Ectodermal cell (in vitro differentiated cells): ENCODE data around the gene RNASE11.
"Not testable (repeated sequence)": the region's sequence is repeated elsewhere in the genome, so short reads cannot be mapped to it uniquely, and the experiment has no call there.

Experiments
- H3K27ac ChIP-seq: 2 replicates; pipeline ENCODE4 v1.7.0; 2013; ENCODE audit warnings: mild to moderate bottlenecking, low read depth, low read length; ENCODE audit not compliant: insufficient read depth, poor library complexity, severe bottlenecking
- H3K27me3 ChIP-seq: 2 replicates; pipeline ENCODE4 v1.7.0; 2013; ENCODE audit warnings: mild to moderate bottlenecking, low read length; ENCODE audit not compliant: insufficient read depth, control insufficient read depth, poor library complexity, severe bottlenecking
- H3K36me3 ChIP-seq: one replicate; pipeline ENCODE4 v1.7.0; 2013; ENCODE audit warnings: low read length; ENCODE audit not compliant: control insufficient read depth, insufficient read depth
- H3K4me1 ChIP-seq: one replicate; pipeline ENCODE4 v1.7.0; 2013; ENCODE audit warnings: low read length; ENCODE audit not compliant: control insufficient read depth, insufficient read depth
- H3K4me3 ChIP-seq: 2 replicates; pipeline ENCODE4 v1.7.0; 2013; ENCODE audit warnings: low read depth, low read length, control low read depth; ENCODE audit not compliant: insufficient read depth
- H3K9me3 ChIP-seq: 2 replicates; pipeline ENCODE4 v1.7.0; 2013; ENCODE audit warnings: mild to moderate bottlenecking, low read length, moderate library complexity; ENCODE audit not compliant: control insufficient read depth
- WGBS, 2 experiments: methylation state at CpG; one replicate each; pipeline ENCODE4 v1.1.7; 2013; ENCODE audit warnings: missing lambda C conversion rate in 2 of 2; 5-methylcytosine and 5-hydroxymethylcytosine counted together

Gene RNASE11

DNA sequence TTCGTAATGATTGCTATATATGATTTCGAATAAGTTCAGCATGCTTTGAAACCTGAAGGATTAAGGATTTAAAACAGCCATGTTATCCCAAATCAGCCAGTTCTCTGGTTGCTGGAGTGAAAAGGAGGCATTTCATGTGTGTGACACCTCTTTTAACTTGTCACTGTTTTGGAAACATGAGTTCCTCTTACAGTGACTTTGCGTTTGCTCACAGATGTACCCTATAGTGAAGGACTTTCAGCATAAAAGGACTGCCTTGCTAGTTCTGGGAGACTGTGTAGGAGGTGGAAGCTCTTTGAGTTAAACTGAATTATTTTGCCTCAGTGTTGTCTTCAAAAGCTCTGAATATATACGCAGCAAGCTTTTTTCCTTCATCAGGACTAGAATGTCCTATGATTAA, 7.6 kb downstream of the RNASE11 start:
- Histone ChIP-seq H3K4me1 (peaks cover 22% of the 10 kb centered on the region), H3K9me3 (no peaks in the 10 kb centered on the region), H3K36me3 (no peaks in the 10 kb centered on the region), H3K4me3 (no peak overlapping the region), H3K27ac (no peak overlapping the region), H3K27me3 (no peaks in the 10 kb centered on the region)
- WGBS, 2 experiments = 80 to 90% methylated on average over 4 of the region's 4 CpGs

DNA sequence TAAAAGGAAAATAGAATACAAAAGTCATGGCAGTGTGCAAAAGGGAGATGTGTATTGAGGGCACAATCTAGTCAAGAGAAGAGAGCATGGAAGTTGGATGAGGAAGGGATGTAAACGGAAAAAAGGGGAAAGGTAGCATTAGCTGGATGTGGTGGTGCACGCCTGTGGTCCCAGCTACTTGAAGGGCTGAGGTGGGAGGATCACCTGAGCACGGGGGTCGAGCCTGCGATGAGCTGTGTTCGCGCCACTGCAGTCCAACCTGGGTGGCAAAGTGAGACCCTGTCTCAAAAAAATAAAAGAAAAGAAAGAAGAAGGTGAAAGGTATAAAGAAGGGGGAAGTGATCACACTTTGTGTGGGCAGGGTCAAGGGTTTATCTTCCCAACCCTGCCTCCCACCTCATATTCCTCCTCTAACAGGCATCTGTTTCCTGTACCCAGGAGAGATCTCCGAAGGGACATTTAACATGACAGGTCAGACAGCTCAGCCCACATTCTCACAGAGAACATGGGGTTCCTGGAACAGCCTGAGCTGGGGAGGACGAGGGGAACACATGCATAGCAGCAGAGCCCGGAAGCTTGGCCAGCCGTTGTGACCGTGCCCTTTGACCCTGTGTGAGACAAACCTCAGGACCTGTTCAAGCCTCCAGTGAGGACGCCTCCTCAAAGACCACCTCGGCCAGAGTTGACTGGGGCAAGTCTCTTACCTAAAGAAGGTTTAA, 8.9 kb downstream of the RNASE11 start:
- H3K27ac ChIP-seq = no peak overlapping the region
- H3K4me3 ChIP-seq = no peak overlapping the region
- H3K9me3 ChIP-seq = no peaks in the 10 kb centered on the region
- peaks cover 22% of the 10 kb centered on the region for H3K4me1 ChIP-seq
- no peaks in the 10 kb centered on the region for H3K27me3 ChIP-seq
- 83 to 84% methylated on average over 14 of the region's 14 CpGs for WGBS, 2 experiments
- no peaks in the 10 kb centered on the region for H3K36me3 ChIP-seq

DNA sequence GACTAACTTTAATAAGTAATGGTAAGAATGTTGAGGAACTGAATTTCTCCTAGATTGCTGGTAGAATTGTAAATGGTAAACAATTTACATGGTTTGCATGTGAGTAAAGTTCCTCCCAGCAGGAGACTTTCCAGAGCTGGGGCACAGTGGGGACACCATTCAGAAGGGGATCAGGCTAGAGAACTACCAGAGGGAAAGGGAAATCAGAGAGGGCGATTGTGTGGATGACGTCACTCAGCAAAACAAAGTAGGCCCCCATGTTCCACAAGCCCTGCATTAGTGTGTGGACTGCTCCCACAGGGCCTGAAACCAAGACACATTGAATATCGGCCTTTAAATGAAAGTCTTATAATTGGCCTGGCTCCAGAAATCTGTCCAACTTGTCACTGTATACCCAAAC, 9.5 kb downstream of the RNASE11 start:
- Histone ChIP-seq H3K27me3 (no peaks in the 10 kb centered on the region), H3K27ac (no peak overlapping the region), H3K36me3 (no peaks in the 10 kb centered on the region), H3K4me3 (no peak overlapping the region), H3K9me3 (no peaks in the 10 kb centered on the region), H3K4me1 (peaks cover 22% of the 10 kb centered on the region)
- 5 to 7% methylated on average over 3 of the region's 3 CpGs for WGBS, 2 experiments

DNA sequence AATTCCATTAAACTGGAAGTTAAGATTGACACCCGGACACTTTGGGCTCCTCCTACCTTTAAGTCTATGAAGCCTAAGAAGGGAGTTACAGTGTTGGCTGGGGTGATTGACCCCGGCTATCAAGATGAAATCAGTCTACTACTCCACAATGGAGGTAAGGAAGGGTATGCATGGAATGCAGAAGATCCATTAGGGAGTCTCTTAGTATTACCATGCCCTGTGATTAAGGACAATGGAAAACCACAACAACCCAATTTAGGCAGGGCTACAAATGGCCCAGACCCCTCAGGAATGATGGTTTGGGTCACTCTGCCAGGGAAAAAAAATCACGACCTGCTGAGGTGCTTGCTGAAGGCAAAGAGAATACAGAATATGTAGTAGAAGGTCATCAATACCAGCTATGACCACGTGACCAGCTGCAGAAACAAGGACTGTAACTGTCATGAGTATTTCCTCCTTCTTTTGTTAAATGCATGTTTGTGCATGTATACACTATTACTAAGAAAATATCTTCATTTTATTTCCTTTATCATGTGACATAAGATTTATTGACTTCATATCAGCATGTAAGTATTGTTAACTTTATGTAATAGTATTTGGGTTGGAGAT, 15.3 kb downstream of the RNASE11 start:
- not testable (repeated sequence) for H3K4me1 ChIP-seq, H3K27ac ChIP-seq, H3K27me3 ChIP-seq, H3K4me3 ChIP-seq, H3K36me3 ChIP-seq, H3K9me3 ChIP-seq
- 83 to 86% methylated on average over 4 of the region's 4 CpGs for WGBS, 2 experiments

DNA sequence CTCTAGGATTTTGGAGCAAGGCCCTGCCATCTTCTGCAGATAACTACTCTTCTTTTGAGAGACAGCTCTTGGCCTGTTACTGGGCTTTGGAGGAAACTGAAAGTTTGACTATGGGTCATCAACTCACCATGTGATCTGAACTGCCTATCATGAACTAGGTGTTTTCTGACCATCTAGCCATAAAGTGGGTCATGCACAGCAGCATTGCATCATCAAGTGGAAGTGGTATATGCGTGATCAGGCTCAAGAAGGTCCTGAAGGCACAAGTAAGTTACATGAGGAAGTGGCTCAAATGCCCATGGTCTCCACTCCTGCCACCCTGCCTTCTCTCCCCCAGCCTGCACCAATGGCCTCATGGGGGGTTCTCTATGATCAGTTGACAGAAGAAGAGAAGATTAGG, 17.1 kb downstream of the RNASE11 start:
- 90 to 97% methylated on average over 1 of the region's 1 CpG for WGBS, 2 experiments
- not testable (repeated sequence) for H3K4me1 ChIP-seq, H3K4me3 ChIP-seq, H3K9me3 ChIP-seq, H3K27ac ChIP-seq, H3K27me3 ChIP-seq, H3K36me3 ChIP-seq

DNA sequence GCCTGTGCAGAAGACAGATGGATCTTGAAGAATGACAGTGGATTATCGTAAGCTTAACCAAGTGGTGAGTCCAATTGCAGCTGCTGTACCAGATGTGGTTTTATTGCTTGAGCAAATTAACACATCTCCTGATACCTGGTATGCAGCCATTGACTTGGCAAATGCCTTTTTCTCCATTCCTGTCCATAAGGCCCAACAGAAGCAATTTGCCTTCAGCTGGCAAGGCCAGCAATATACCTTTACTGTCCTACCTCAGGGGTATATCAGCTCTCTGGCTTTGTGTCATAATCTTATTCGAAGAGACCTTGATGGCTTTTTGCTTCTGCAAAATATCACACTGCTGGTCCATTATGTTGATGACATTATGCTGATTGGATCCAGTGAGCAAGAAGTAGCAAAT, 17.9 kb downstream of the RNASE11 start:
- 89 to 92% methylated on average over 2 of the region's 2 CpGs for WGBS, 2 experiments
- H3K4me3 ChIP-seq = not testable (repeated sequence)

DNA sequence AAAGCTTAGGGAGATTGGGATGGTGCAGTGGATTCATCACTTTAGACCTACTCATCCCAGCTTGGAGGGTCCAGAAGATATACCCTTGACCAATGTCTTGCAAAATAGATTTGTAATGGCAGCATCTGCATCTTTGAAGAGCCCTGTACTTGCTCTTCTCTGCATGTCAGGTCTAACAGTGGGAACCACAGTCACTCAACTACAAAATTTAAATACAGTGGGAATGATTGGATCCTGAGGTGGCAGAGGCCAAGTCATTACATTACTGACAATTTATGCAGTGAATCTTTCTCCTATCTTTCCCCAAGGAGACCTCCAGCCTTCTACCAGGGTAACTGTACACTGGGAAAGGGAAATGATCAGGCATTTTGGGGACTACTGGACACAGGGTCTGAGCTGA, 18.7 kb downstream of the RNASE11 start:
- Histone ChIP-seq H3K9me3 (peaks cover 3% of the 10 kb centered on the region), H3K36me3 (no peaks in the 10 kb centered on the region), H3K4me3 (no peak overlapping the region), H3K27ac (no peak overlapping the region), H3K27me3 (no peaks in the 10 kb centered on the region), H3K4me1 (no peaks in the 10 kb centered on the region)

More for the DNA sequence above, 17.9 kb downstream of the RNASE11 start:
- H3K27ac ChIP-seq, H3K9me3 ChIP-seq, H3K27me3 ChIP-seq, H3K36me3 ChIP-seq, H3K4me1 ChIP-seq: not testable (repeated sequence)

DNA sequence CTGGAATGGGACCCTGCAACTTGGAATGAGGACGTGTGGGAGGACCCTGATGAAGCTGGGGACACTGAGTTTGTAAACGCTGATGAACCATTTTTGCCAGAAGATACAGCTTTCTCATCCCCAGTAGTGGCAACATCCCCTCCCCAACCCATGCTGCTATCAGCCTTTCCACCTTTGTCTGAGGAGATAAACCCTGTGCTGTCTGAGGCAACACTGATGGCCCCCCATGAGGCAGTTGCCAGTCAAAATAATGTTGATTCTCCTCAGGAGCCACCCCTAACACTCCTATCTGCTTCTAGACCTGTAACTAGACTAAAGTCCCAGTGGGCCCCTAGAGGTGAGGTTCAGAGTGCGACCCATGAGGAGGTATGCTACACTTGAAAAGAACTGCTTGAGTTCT, 19.4 kb downstream of the RNASE11 start:
- Histone ChIP-seq H3K9me3 (peaks cover 3% of the 10 kb centered on the region), H3K4me3 (no peak overlapping the region), H3K27ac (no peak overlapping the region)

DNA sequence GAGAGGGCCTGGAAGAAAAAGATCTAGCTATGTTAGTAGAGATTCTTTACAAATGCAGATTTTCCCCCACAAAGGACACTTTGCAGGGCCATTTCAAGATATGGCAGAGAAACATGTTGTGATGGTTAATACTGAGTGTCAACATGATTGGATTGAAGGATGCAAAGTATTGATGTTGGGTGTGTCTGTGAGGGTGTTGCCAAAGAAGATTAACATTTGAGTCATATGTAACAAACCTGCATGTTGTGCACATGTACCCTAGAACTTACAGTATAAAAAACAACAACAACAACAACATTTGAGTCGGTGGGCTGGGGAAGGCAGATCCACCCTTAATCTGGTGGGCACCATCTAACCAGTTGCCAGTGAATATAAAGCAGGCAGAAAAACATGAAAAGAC, 20.6 kb downstream of the RNASE11 start:
- WGBS, 2 experiments = 85 to 97% methylated on average over 1 of the region's 1 CpG
- not testable (repeated sequence) for H3K36me3 ChIP-seq, H3K4me3 ChIP-seq, H3K4me1 ChIP-seq, H3K9me3 ChIP-seq, H3K27me3 ChIP-seq, H3K27ac ChIP-seq

More for the DNA sequence above, 19.4 kb downstream of the RNASE11 start:
- WGBS, 2 experiments = 95% methylated on average over 3 of the region's 3 CpGs
- Histone ChIP-seq H3K27me3 (no peaks in the 10 kb centered on the region), H3K4me1 (no peaks in the 10 kb centered on the region), H3K36me3 (no peaks in the 10 kb centered on the region)

DNA sequence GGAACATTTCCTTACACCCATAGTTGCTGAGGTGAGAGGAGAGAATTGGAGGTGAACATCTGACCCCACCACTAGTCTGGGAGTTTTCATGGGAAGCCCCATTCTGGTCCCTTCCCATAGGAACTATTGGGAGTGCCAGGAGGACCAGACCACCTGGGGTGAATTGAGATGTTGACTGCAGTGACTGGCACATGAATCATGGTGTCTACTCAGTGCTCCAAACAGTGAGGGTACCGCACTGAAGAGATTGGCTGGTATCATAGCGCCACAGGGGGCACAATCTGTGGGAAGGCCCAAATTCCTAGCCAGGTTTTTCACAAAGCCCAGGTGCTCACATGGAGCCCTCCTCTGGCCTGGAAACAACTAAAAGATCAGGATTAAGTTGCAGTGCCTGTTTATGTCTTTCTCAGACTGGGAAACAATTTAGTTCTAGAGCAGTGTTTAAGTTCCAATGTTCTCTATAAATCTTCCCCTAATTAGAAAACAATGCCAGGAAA, 23.3 kb downstream of the RNASE11 start:
- H3K36me3 ChIP-seq = no peaks in the 10 kb centered on the region
- no peak overlapping the region for H3K27ac ChIP-seq
- peaks cover 3% of the 10 kb centered on the region for H3K9me3 ChIP-seq
- H3K4me3 ChIP-seq = no peak overlapping the region
- no peaks in the 10 kb centered on the region for H3K27me3 ChIP-seq
- 84 to 86% methylated on average over 2 of the region's 2 CpGs for WGBS, 2 experiments
- H3K4me1 ChIP-seq = no peaks in the 10 kb centered on the region
